Measurements from ENCODE around the gene KRTAP10-4.

KRTAP10-4 gene

DNA sequence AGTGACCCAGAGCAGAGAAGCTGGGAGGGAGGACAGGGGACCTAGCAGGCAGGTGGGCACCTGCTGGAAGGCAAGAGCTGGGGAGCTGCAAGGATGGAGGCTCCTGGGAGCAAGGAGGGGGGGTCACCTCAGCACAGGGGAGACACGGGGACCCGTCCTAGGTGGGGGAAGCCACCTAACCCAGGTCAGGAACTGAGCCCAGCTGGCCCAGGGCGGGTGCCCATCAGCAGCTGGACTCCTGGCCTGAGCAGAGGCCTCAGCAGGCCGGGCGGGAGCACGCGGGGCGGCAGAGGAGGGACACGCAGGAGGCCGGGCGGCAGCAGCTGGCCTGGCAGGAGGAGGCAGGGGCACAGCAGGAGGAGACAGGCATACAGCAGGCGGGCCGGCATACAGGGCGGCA, 34.5 kb upstream of the KRTAP10-4 start:
- no peak for DNase-seq (ENCODE audit: low read depth)
- no peak overlapping the region for H3K4me3 ChIP-seq (ENCODE audit: low read depth, low read length)
- TF ChIP-seq, protein P1, sequence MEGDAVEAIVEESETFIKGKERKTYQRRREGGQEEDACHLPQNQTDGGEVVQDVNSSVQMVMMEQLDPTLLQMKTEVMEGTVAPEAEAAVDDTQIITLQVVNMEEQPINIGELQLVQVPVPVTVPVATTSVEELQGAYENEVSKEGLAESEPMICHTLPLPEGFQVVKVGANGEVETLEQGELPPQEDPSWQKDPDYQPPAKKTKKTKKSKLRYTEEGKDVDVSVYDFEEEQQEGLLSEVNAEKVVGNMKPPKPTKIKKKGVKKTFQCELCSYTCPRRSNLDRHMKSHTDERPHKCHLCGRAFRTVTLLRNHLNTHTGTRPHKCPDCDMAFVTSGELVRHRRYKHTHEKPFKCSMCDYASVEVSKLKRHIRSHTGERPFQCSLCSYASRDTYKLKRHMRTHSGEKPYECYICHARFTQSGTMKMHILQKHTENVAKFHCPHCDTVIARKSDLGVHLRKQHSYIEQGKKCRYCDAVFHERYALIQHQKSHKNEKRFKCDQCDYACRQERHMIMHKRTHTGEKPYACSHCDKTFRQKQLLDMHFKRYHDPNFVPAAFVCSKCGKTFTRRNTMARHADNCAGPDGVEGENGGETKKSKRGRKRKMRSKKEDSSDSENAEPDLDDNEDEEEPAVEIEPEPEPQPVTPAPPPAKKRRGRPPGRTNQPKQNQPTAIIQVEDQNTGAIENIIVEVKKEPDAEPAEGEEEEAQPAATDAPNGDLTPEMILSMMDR (IDR thresholded peaks at IDR 0.05; ENCODE audit: low read depth, low read length, missing control alignments): no peak

DNA sequence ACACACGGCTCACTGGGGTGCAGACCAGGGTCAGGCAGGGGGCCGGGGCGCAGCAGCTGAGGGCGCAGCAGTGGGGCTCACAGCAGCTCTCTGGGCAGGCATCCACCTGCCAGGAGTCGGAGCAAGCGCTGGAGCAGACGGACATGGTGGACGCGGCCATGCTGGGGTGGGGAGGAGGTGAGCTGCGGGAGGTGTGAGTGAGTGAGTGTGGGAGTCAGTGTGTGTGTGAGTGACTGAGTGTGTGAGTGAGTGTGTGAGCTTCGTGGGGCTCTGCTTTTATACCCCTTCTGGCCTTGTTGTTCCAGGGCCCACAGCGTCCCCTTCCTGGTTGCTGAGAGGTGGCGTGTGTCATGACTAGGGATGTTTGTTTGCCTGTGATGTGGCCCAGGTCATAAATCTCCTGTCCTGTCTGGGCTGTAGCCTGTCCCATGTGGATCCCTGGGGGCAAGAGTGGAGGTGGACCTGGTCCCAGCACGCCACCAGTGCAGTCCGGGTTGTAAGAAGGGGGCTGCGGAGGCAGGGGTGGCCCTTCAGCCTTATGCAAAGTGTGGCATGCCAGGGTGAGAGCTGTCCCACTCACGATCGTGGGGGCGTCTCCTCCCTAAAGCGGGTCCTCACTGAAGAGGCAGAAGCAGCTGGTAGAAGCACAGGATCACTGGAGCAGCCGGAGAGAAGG, 33.4 kb upstream of the KRTAP10-4 start, which contains the start of gene KRTAP10-1:
TSS of gene KRTAP10-1 (minus strand) at position 205 of the 676 bp plus-strand sequence. CDS start at position 160, 45 bp downstream.
- H3K4me3 ChIP-seq (ENCODE audit: low read depth, low read length): no peak within 1 kb of the TSS
- TF ChIP-seq, protein P1 (IDR thresholded peaks at IDR 0.05; ENCODE audit: low read depth, low read length, missing control alignments): no peak
- no peak for DNase-seq (ENCODE audit: low read depth)

DNA sequence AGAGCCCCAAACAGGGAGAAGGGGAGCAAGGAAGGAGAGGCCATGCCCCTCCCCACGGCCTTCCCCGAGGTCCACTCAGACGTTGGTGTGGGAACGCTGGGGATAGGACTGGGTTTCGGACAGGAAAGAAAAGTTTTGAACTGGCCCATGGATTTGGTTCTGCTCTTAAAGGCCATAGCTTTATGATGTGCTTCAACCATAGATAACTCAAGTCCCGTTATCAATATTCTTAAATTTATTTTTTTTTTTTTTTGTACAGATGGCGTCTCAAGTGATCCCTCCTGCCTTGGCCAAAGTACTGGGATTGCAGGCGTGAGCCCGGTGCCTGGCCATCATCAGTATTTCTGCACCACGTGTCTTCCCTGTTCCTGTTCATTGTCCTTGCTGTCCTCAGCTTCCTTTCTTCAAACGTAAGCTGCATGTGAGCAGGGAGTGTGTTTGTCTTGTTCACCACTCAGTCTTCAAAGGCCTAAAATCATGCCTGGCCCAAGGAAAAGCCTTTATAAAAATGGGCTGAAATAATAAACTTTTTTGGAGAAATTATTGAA, 32.7 kb upstream of the KRTAP10-4 start:
- TF ChIP-seq, protein P1 (IDR thresholded peaks at IDR 0.05; ENCODE audit: low read depth, low read length, missing control alignments): no peak
- no peak overlapping the region for H3K4me3 ChIP-seq (ENCODE audit: low read depth, low read length)
- no peak for DNase-seq (ENCODE audit: low read depth)

DNA sequence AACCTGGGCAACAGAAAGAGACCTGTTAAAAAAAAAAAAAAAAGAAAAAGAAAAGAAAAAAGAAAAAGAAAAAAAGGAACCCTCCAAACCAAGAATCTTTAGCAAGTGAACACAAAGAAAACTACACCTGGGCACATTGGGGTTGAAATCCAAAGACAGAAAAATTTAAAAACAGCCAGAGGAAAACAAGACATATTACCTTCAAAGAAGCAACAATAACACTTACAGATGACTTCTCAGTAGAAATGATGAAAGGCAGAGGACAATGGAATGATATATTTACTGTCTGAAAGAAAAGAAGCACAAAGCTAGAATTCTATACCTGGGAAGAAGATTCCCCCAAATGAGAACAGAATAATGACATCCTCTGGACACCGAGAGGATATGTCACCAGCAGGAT, 30.8 kb upstream of the KRTAP10-4 start:
- DNase-seq (ENCODE audit: low read depth): no peak
- TF ChIP-seq, protein P1 (IDR thresholded peaks at IDR 0.05; ENCODE audit: low read depth, low read length, missing control alignments): no peak
- no peak overlapping the region for H3K4me3 ChIP-seq (ENCODE audit: low read depth, low read length)

DNA sequence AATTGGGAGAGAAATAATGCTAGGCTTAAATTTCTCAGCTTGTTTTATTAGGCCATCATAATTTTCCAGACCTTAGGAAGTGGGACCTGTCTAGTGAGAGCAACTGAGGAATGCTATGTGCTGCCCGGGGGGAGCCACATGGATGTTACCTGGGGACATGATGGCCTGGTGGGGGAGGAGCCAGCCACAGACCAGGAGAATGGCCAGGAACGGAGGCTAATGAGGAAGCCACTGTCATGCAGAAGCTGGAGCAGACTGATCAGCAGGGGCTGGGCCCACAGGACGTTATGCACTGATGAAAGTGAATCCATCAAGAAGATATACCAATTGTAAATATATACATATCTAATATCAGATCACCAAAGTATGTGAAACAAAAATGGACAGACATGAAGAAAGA, 29.0 kb upstream of the KRTAP10-4 start:
- TF ChIP-seq, protein P1 (IDR thresholded peaks at IDR 0.05; ENCODE audit: low read depth, low read length, missing control alignments): no peak
- no peak overlapping the region for H3K4me3 ChIP-seq (ENCODE audit: low read depth, low read length)
- DNase-seq (ENCODE audit: low read depth): no peak

DNA sequence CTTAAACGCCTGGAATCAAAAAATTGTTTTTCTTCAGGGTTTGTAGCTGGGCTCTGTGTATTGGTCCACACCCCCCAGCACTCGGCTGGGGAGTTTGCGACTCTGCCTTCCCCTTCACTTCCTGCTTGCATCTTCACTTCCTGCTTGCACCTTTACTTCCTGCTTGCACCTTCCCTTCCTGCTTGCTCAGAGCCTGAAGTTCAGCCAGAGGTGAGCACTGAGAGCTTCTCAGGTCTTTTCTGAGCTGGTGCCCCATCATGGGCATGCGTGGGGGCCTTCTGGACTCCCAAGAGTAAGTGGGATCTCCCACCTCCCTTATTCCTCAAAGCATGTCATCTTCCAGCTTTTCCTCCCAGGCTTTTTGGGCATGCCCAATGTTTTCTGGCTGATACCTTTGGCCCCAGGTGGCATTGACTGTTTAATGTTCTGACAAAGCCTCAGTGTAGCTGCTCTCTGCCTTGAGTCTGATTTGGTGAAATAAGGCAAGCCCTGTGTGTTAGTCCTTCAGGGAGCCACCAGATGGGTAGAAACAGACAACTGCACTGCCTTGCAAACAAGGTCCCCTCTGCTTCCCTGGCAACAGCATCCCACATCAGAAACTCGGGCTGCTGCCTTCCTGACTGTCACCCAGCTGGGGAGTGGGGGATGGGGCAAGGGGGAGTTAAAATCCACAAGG, 25.7 kb upstream of the KRTAP10-4 start:
- TF ChIP-seq, protein P1 (IDR thresholded peaks at IDR 0.05; ENCODE audit: low read depth, low read length, missing control alignments): no peak
- DNase-seq (ENCODE audit: low read depth): no peak
- no peak overlapping the region for H3K4me3 ChIP-seq (ENCODE audit: low read depth, low read length)

All from GM12864 (cell line).